ENCODE results near the gene CDK11A.
"Not testable (repeated sequence)": the region's sequence is repeated elsewhere in the genome, so short reads cannot be mapped to it uniquely, and the experiment has no call there.

Gene CDK11A

GRCh38 chr1:1732381-1732780 lies 8.2 kb upstream of the CDK11A start:
- Histone ChIP-seq H3K4me3 (ENCODE audit: low read length) (no peak overlapping the region), H3K9me3 (ENCODE audit: control insufficient read depth, low read length) (no peaks in the 10 kb centered on the region), H3K36me3 (ENCODE audit: control insufficient read depth, insufficient read depth, low read length, severe bottlenecking) (peaks cover 27% of the 10 kb centered on the region), H3K4me1 (ENCODE audit: control insufficient read depth, insufficient read depth, low read length) (peaks cover 13% of the 10 kb centered on the region), H3K9ac (ENCODE audit: low read length) (no peak overlapping the region), H3K27me3 (replicated peaks; ENCODE audit: control insufficient read depth, insufficient read depth, low read length) (no peaks in the 10 kb centered on the region)
- no peak for DNase-seq (ENCODE audit: low read depth)

GRCh38 chr1:1730870-1731269 lies 6.7 kb upstream of the CDK11A start:
- DNase-seq (ENCODE audit: low read depth): no peak

DNA sequence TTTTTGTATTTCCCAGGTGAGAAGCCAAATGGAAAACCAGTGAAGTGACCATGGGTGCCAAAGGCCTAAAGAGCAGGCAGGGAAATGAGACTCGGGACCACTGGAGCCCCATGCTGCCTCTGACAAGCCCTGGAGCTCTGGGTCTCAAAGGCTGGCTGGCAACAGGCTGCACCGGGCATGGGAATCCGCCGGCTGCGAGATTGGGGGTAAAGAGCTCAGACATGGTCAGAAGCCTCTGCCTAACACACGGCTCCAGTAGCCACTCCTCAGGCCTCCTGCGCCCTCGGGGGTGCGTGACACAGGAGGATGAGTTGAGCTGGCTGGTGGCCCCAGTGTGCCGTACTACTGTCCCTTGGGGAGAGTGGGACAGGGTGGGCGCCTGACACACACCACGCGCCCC lies 6.1 kb upstream of the CDK11A start:
- H3K9ac ChIP-seq (ENCODE audit: low read length); H3K9me3 ChIP-seq (ENCODE audit: control insufficient read depth, low read length); DNase-seq (ENCODE audit: low read depth); H3K4me3 ChIP-seq (ENCODE audit: low read length); H3K27me3 ChIP-seq (replicated peaks; ENCODE audit: control insufficient read depth, insufficient read depth, low read length): not testable (repeated sequence)
- Histone ChIP-seq H3K36me3 (ENCODE audit: control insufficient read depth, insufficient read depth, low read length, severe bottlenecking) (peaks cover 22% of the 10 kb centered on the region), H3K4me1 (ENCODE audit: control insufficient read depth, insufficient read depth, low read length) (peaks cover 17% of the 10 kb centered on the region)

More at GRCh38 chr1:1730870-1731269, 6.7 kb upstream of the CDK11A start:
- Histone ChIP-seq H3K4me1 (ENCODE audit: control insufficient read depth, insufficient read depth, low read length) (peaks cover 17% of the 10 kb centered on the region), H3K9ac (ENCODE audit: low read length) (no peak overlapping the region), H3K36me3 (ENCODE audit: control insufficient read depth, insufficient read depth, low read length, severe bottlenecking) (peaks cover 24% of the 10 kb centered on the region), H3K27me3 (replicated peaks; ENCODE audit: control insufficient read depth, insufficient read depth, low read length) (no peaks in the 10 kb centered on the region), H3K9me3 (ENCODE audit: control insufficient read depth, low read length) (no peaks in the 10 kb centered on the region), H3K4me3 (ENCODE audit: low read length) (no peak overlapping the region)

DNA sequence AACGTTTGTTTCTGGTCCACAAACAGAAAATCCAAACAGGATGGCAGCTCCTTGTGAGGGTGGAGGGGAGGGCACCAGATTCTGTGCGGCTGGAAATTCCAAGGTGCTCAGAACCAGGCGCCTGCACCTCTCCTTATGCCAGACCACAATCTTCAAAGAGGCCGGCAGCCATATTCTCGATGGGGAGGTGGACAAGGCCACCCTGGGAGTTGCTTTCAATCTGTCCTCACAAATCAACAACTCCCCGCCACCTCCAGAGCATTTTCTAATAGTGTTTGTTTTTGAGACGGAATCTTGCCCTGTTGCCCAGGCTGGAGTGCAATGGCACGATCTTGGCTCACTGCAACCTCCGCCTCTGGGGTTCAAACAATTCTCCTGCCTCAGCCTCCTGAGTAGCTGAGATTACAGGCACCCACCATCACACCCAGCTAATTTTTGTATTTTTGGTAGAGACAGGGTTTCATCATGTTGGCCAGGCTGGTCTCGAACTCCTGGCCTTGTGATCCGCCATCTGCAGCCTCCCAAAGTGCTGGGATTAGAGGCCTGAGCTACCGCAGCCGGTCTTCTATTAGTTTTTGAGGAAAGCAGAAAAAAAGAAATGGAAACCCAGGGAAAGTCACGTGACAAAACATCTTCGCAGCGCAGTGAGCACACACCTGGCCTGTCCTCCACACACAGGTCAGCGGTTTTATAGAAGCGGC lies 5.1 kb upstream of the CDK11A start:
- H3K4me3 ChIP-seq (ENCODE audit: low read length); H3K9me3 ChIP-seq (ENCODE audit: control insufficient read depth, low read length); H3K27me3 ChIP-seq (replicated peaks; ENCODE audit: control insufficient read depth, insufficient read depth, low read length); DNase-seq (ENCODE audit: low read depth): not testable (repeated sequence)
- H3K36me3 ChIP-seq (ENCODE audit: control insufficient read depth, insufficient read depth, low read length, severe bottlenecking): peaks cover 21% of the 10 kb centered on the region
- H3K9ac ChIP-seq (ENCODE audit: low read length): peak overlapping the region; percentile 61
- peaks cover 17% of the 10 kb centered on the region for H3K4me1 ChIP-seq (ENCODE audit: control insufficient read depth, insufficient read depth, low read length)

- H3K27me3 ChIP-seq (replicated peaks; ENCODE audit: control insufficient read depth, insufficient read depth, low read length); H3K9me3 ChIP-seq (ENCODE audit: control insufficient read depth, low read length): not testable (repeated sequence)
- peak overlapping the region; percentile 5 for H3K4me3 ChIP-seq (ENCODE audit: low read length)
- H3K4me1 ChIP-seq (ENCODE audit: control insufficient read depth, insufficient read depth, low read length): peaks cover 17% of the 10 kb centered on the region
- peak overlapping the region; percentile 61 for H3K9ac ChIP-seq (ENCODE audit: low read length)
- peak; percentile 77 for DNase-seq (ENCODE audit: low read depth)
- H3K36me3 ChIP-seq (ENCODE audit: control insufficient read depth, insufficient read depth, low read length, severe bottlenecking): peaks cover 21% of the 10 kb centered on the region
Observed at GRCh38 chr1:1728308-1729005, 4.3 kb upstream of the CDK11A start.

- not testable (repeated sequence) for H3K27me3 ChIP-seq (replicated peaks; ENCODE audit: control insufficient read depth, insufficient read depth, low read length); H3K9me3 ChIP-seq (ENCODE audit: control insufficient read depth, low read length); H3K4me3 ChIP-seq (ENCODE audit: low read length)
- peak; percentile 53 for DNase-seq (ENCODE audit: low read depth)
- peaks cover 14% of the 10 kb centered on the region for H3K36me3 ChIP-seq (ENCODE audit: control insufficient read depth, insufficient read depth, low read length, severe bottlenecking)
- peaks cover 17% of the 10 kb centered on the region for H3K4me1 ChIP-seq (ENCODE audit: control insufficient read depth, insufficient read depth, low read length)
- H3K9ac ChIP-seq (ENCODE audit: low read length): peak overlapping the region; percentile 34
Observed at GRCh38 chr1:1727131-1727651, 3.0 kb upstream of the CDK11A start.

GRCh38 chr1:1726088-1726487 lies 1.9 kb upstream of the CDK11A start:
- Histone ChIP-seq H3K4me1 (ENCODE audit: control insufficient read depth, insufficient read depth, low read length) (peaks cover 17% of the 10 kb centered on the region), H3K36me3 (ENCODE audit: control insufficient read depth, insufficient read depth, low read length, severe bottlenecking) (peaks cover 12% of the 10 kb centered on the region)
- not testable (repeated sequence) for H3K9ac ChIP-seq (ENCODE audit: low read length); H3K27me3 ChIP-seq (replicated peaks; ENCODE audit: control insufficient read depth, insufficient read depth, low read length); DNase-seq (ENCODE audit: low read depth); H3K9me3 ChIP-seq (ENCODE audit: control insufficient read depth, low read length); H3K4me3 ChIP-seq (ENCODE audit: low read length)

DNA sequence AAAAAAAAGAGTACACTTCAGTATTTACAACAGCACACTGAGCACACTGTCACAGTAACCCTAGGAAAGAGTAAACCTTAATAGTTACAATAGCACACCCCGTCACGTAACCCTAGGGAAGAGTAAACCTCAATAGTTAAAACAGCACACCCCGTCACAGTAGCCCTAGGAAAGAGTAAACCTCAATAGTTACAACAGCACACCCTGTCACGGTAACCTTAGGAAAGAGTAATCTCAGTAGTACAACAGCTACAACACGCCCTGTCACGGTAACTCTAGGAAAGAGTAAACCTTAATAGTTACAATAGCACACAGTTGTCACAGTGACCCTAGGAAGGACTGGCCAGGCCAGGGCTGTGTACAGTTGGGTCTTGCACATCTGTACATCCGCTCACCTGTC lies 3.0 kb downstream of the CDK11A start:
- Histone ChIP-seq H3K36me3 (ENCODE audit: control insufficient read depth, insufficient read depth, low read length, severe bottlenecking) (peaks cover 36% of the 10 kb centered on the region), H3K9me3 (ENCODE audit: control insufficient read depth, low read length) (no peaks in the 10 kb centered on the region), H3K4me1 (ENCODE audit: control insufficient read depth, insufficient read depth, low read length) (no peaks in the 10 kb centered on the region), H3K4me3 (ENCODE audit: low read length) (no peak overlapping the region), H3K27me3 (replicated peaks; ENCODE audit: control insufficient read depth, insufficient read depth, low read length) (no peaks in the 10 kb centered on the region), H3K9ac (ENCODE audit: low read length) (no peak overlapping the region)
- DNase-seq (ENCODE audit: low read depth): no peak

- DNase-seq (ENCODE audit: low read depth); H3K9me3 ChIP-seq (ENCODE audit: control insufficient read depth, low read length); H3K4me3 ChIP-seq (ENCODE audit: low read length); H3K9ac ChIP-seq (ENCODE audit: low read length); H3K27me3 ChIP-seq (replicated peaks; ENCODE audit: control insufficient read depth, insufficient read depth, low read length); H3K4me1 ChIP-seq (ENCODE audit: control insufficient read depth, insufficient read depth, low read length): not testable (repeated sequence)
- peaks cover 32% of the 10 kb centered on the region for H3K36me3 ChIP-seq (ENCODE audit: control insufficient read depth, insufficient read depth, low read length, severe bottlenecking)
Observed at GRCh38 chr1:1715109-1715883, 8.9 kb downstream of the CDK11A start.

DNA sequence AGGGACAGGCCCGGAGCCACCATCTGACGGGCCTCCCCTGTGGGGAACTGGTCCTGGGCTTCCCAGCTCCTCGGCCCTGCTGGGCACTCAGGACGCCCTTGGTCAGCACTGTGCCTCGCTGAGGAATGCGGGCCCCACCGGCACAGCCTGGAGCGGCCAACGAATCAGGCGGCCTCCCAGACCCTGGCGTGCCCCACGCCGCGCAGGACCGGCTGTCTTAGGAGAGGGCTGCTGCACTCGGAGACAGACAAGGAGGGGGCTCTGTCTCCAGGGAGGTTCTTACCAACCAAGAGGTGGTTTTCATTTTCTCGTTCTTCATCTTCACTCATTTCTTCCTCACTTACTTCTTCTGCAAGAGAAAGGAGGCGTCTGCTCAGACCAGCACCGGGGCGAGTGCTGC lies 16.3 kb downstream of the CDK11A start:
- not testable (repeated sequence) for H3K4me3 ChIP-seq (ENCODE audit: low read length); H3K9me3 ChIP-seq (ENCODE audit: control insufficient read depth, low read length); H3K9ac ChIP-seq (ENCODE audit: low read length); H3K4me1 ChIP-seq (ENCODE audit: control insufficient read depth, insufficient read depth, low read length); DNase-seq (ENCODE audit: low read depth); H3K27me3 ChIP-seq (replicated peaks; ENCODE audit: control insufficient read depth, insufficient read depth, low read length)
- H3K36me3 ChIP-seq (ENCODE audit: control insufficient read depth, insufficient read depth, low read length, severe bottlenecking): peaks cover 15% of the 10 kb centered on the region

DNA sequence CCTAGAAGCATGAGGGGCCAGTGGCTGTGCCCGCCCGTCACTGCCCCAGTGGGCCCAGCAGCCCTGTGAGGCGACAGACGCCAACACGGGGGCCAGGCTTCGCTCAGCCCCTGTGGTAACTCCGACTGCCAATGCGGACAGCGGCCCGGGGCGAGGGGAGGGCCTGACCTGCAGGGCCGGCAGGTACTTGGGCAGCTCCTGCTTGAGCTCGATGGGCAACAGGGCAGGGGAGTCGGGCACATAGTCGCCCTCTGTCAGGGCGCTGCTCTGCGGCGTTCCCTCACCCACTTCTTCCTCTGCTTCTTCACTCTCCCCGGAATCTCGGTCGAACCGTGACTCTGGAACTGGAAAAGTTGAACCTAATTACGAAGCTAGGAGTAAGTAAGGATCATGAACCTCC lies 16.9 kb downstream of the CDK11A start:
- not testable (repeated sequence) for DNase-seq (ENCODE audit: low read depth); H3K9me3 ChIP-seq (ENCODE audit: control insufficient read depth, low read length); H3K4me1 ChIP-seq (ENCODE audit: control insufficient read depth, insufficient read depth, low read length); H3K4me3 ChIP-seq (ENCODE audit: low read length); H3K9ac ChIP-seq (ENCODE audit: low read length); H3K27me3 ChIP-seq (replicated peaks; ENCODE audit: control insufficient read depth, insufficient read depth, low read length)
- peaks cover 15% of the 10 kb centered on the region for H3K36me3 ChIP-seq (ENCODE audit: control insufficient read depth, insufficient read depth, low read length, severe bottlenecking)
